ENCODE measurements around the gene NCAM2. TPM values are rescaled to one million over a fixed set of nuclear protein-coding genes. Genes with fewer than 3 reads are reported as not detected.

Gene NCAM2
- total and polyA plus RNA-seq, 2 of the 8 experiments (the other 6 are each of a cell fraction or from before 2014, with no cell fraction given), result 0.14 to 1.1 TPM

DNA sequence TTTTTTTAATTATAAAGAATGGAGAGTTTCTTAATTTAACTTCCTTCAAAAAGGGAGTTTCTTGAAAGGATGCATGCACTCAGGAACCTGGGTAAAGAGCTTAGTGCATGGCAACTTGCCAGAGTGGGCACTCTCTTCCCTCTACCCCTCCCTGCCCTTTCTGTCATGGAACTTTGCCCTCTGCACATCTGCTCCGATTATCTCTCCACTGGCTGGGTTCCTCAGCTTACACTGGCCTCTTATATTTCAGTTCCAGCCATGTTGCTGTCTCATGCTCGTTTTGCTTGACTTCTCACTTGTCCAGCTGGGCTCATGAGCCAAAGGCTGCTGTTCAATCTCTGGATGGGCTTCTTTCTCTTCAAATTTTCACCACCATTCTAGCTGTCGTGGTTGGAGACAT lies 87.0 kb downstream of the NCAM2 start:
- Histone ChIP-seq H2AK5ac (ENCODE audit: low read depth, low read length) (no peak overlapping the region), H3K23ac (ENCODE audit: insufficient read length) (no peak overlapping the region), H3K9me3 (ENCODE audit: insufficient read depth in 2 of 2, low read depth in 1 of 2, low read length in 1 of 2) (no peaks in the 10 kb centered on the region), H3K27me3 (replicated peaks in 1 of 4; ENCODE audit: control insufficient read depth in 3 of 4, extremely low read depth in 1 of 4, insufficient read depth in 3 of 4, low read length in 3 of 4) (no peaks in the 10 kb centered on the region), H3K79me1 (ENCODE audit: low read depth, low read length) (no peaks in the 10 kb centered on the region), H2AFZ (ENCODE audit: low read length) (peak overlapping the region; percentile 41; the same call in 1 of the 2 replicates), H3K36me3 (ENCODE audit: control insufficient read depth in 2 of 4, insufficient read depth in 4 of 4, low read length in 3 of 4) (no peaks in the 10 kb centered on the region), H3K14ac (ENCODE audit: insufficient read length) (no peak overlapping the region), H3K27ac (ENCODE audit: low read depth, low read length) (no peak overlapping the region), H2BK120ac (replicated peaks; ENCODE audit: low read depth, low read length) (no peak overlapping the region), H3K23me2 (ENCODE audit: low read depth, low read length) (no peaks in the 10 kb centered on the region), H4K20me1 (replicated peaks in 1 of 2; ENCODE audit: control insufficient read depth in 1 of 2, insufficient read depth in 2 of 2, low read length in 2 of 2) (no peaks in the 10 kb centered on the region), H3K4ac (replicated peaks; ENCODE audit: insufficient read length, low read depth, low read length) (no peak overlapping the region), H3K4me2 (ENCODE audit: insufficient read depth in 1 of 2, low read depth in 2 of 2, low read length in 2 of 2) (no peak overlapping the region), H3K4me3 (ENCODE audit: extremely low read depth in 1 of 4, insufficient read depth in 2 of 4, low read depth in 3 of 4, low read length in 4 of 4) (no peak overlapping the region), H3K56ac (replicated peaks; ENCODE audit: insufficient read length, low read depth, low read length) (no peak overlapping the region), H3K4me1 (replicated peaks in 1 of 4; ENCODE audit: control insufficient read depth in 3 of 4, insufficient read depth in 4 of 4, low read length in 3 of 4) (no peaks in the 10 kb centered on the region), H2BK20ac (ENCODE audit: low read length) (no peak overlapping the region), H4K5ac (ENCODE audit: insufficient read length, low read depth, low read length) (no peak overlapping the region), H4K8ac (ENCODE audit: extremely low read depth, insufficient read depth, low read length) (no peak overlapping the region), H3K18ac (ENCODE audit: extremely low read depth, low read length) (no peak overlapping the region), H2BK15ac (ENCODE audit: low read length) (no peak overlapping the region), H3K79me2 (ENCODE audit: control insufficient read depth in 1 of 2, insufficient read depth in 2 of 2, low read length in 2 of 2) (no peaks in the 10 kb centered on the region), H3K9ac (replicated peaks in 1 of 4; ENCODE audit: extremely low read depth in 1 of 4, low read depth in 3 of 4, low read length in 3 of 4) (no peak overlapping the region), H2BK5ac (ENCODE audit: low read depth, low read length) (no peak overlapping the region), H2BK12ac (ENCODE audit: low read depth, low read length) (no peak overlapping the region), H4K91ac (replicated peaks; ENCODE audit: insufficient read length, low read length) (no peak overlapping the region)
- ChIA-PET CTCF (ENCODE audit: partially characterized antibody) (interaction anchor here (1.5 kb wide), 1 partner anchor 81 kb away, joined by 3 read pairs; no protein-coding TSS in a partner anchor), POLR2A (ENCODE audit: partially characterized antibody) (no interaction called here)
- DNase-seq (ENCODE audit: low read depth in 1 of 2, low spot score in 2 of 2) (no peak), FAIRE-seq (no peak)
- TF ChIP-seq JUN (IDR thresholded peaks at IDR 0.05; ENCODE audit: low read depth, low read length) (no peak), CHD2 (IDR thresholded peaks at IDR 0.05; ENCODE audit: low read length) (no peak), ASH2L (IDR thresholded peaks at IDR 0.05; ENCODE audit: low read length) (no peak), SP2 (IDR thresholded peaks at IDR 0.05; ENCODE audit: low read length) (no peak), JUND (IDR thresholded peaks at IDR 0.05; ENCODE audit: low read length) (no peak), SRF (IDR thresholded peaks at IDR 0.05; ENCODE audit: low read depth, low read length) (no peak), BCL11A (IDR thresholded peaks at IDR 0.05; ENCODE audit: low read depth in 2 of 2, low read length in 2 of 2) (no peak), TBP (IDR thresholded peaks at IDR 0.05; ENCODE audit: low read depth, low read length) (no peak)
- TF ChIP-seq, protein P1, sequence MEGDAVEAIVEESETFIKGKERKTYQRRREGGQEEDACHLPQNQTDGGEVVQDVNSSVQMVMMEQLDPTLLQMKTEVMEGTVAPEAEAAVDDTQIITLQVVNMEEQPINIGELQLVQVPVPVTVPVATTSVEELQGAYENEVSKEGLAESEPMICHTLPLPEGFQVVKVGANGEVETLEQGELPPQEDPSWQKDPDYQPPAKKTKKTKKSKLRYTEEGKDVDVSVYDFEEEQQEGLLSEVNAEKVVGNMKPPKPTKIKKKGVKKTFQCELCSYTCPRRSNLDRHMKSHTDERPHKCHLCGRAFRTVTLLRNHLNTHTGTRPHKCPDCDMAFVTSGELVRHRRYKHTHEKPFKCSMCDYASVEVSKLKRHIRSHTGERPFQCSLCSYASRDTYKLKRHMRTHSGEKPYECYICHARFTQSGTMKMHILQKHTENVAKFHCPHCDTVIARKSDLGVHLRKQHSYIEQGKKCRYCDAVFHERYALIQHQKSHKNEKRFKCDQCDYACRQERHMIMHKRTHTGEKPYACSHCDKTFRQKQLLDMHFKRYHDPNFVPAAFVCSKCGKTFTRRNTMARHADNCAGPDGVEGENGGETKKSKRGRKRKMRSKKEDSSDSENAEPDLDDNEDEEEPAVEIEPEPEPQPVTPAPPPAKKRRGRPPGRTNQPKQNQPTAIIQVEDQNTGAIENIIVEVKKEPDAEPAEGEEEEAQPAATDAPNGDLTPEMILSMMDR (IDR thresholded peaks at IDR 0.05; ENCODE audit: control extremely low read depth in 1 of 3, insufficient read depth in 1 of 3, low read depth in 1 of 3, low read length in 3 of 3), result no peak
- WGBS, 2 experiments (ENCODE audit: extremely low coverage in 1 of 2, insufficient coverage in 1 of 2, insufficient read length in 1 of 2, insufficient replicate concordance in 2 of 2, low coverage in 1 of 2, low lambda C conversion rate in 2 of 2, missing lambda C conversion rate in 1 of 2), result 87% methylated on average over 3 of the region's 3 CpGs; no CpG with 5 or more reads in 1 of the 2 experiments
